ENCODE data around the gene GARIN5B. TPM values are rescaled to one million over a fixed set of nuclear protein-coding genes. Genes with fewer than 3 reads are reported as not detected.
"Not testable (repeated sequence)": the region's sequence is repeated elsewhere in the genome, so short reads cannot be mapped to it uniquely, and the experiment has no call there.

GARIN5B gene
- total RNA-seq (ENCODE audit: unreplicated experiment), result not detected
- long read RNA-seq, result 0 reads

- no peak within 1 kb of the TSS for H3K4me3 Mint-ChIP-seq (ENCODE audit: unreplicated experiment)
- H3K27me3 Mint-ChIP-seq (ENCODE audit: unreplicated experiment), result peaks cover 17% of the 10 kb centered on the region
- TF ChIP-seq CTCF (IDR thresholded peaks at IDR 0.05; ENCODE audit: unreplicated experiment), result no peak
- H3K4me1 Mint-ChIP-seq (ENCODE audit: unreplicated experiment), result no peaks in the 10 kb centered on the region
- H3K27ac Mint-ChIP-seq (ENCODE audit: unreplicated experiment), result peak within 1 kb of the TSS; percentile 36
- no peak for DNase-seq (ENCODE audit: low spot score)
- H3K36me3 Mint-ChIP-seq (ENCODE audit: low read depth, unreplicated experiment), result no peaks in the 10 kb centered on the region
- no peaks in the 10 kb centered on the region for H3K9me3 Mint-ChIP-seq (ENCODE audit: unreplicated experiment)
Observed at GRCh38 chr19:55362990-55363716, at the start of gene GARIN5B. Gene GARIN5B, minus strand, starts transcription at chr19:55363260. Its CDS starts 194 bp downstream, at chr19:55363066.

- TF ChIP-seq CTCF (IDR thresholded peaks at IDR 0.05; ENCODE audit: unreplicated experiment), result no peak
- peaks cover 21% of the 10 kb centered on the region for H3K36me3 Mint-ChIP-seq (ENCODE audit: low read depth, unreplicated experiment)
- H3K9me3 Mint-ChIP-seq (ENCODE audit: unreplicated experiment), result peaks cover 9% of the 10 kb centered on the region
- H3K27me3 Mint-ChIP-seq (ENCODE audit: unreplicated experiment), result peaks cover 11% of the 10 kb centered on the region
- no peak for DNase-seq (ENCODE audit: low spot score)
- peaks cover 14% of the 10 kb centered on the region for H3K4me1 Mint-ChIP-seq (ENCODE audit: unreplicated experiment)
- no peak overlapping the region for H3K27ac Mint-ChIP-seq (ENCODE audit: unreplicated experiment)
- no peak overlapping the region for H3K4me3 Mint-ChIP-seq (ENCODE audit: unreplicated experiment)
Observed at GRCh38 chr19:55410168-55410567, 47.1 kb upstream of the GARIN5B start.

- peaks cover 14% of the 10 kb centered on the region for H3K4me1 Mint-ChIP-seq (ENCODE audit: unreplicated experiment)
Observed at GRCh38 chr19:55409179-55409578, 46.1 kb upstream of the GARIN5B start.

GRCh38 chr19:55408533-55408872 lies 45.4 kb upstream of the GARIN5B start:
- peak overlapping the region; percentile 90 for H3K27ac Mint-ChIP-seq (ENCODE audit: unreplicated experiment)
- H3K27me3 Mint-ChIP-seq (ENCODE audit: unreplicated experiment), result peaks cover 11% of the 10 kb centered on the region
- H3K9me3 Mint-ChIP-seq (ENCODE audit: unreplicated experiment), result peaks cover 9% of the 10 kb centered on the region
- peak overlapping the region; percentile 93 for H3K4me3 Mint-ChIP-seq (ENCODE audit: unreplicated experiment)
- peaks cover 14% of the 10 kb centered on the region for H3K4me1 Mint-ChIP-seq (ENCODE audit: unreplicated experiment)
- H3K36me3 Mint-ChIP-seq (ENCODE audit: low read depth, unreplicated experiment), result peaks cover 21% of the 10 kb centered on the region
- DNase-seq (ENCODE audit: low spot score), result no peak
- no peak for TF ChIP-seq CTCF (IDR thresholded peaks at IDR 0.05; ENCODE audit: unreplicated experiment)

More at GRCh38 chr19:55409179-55409578, 46.1 kb upstream of the GARIN5B start:
- H3K27me3 Mint-ChIP-seq (ENCODE audit: unreplicated experiment), result peaks cover 11% of the 10 kb centered on the region
- DNase-seq (ENCODE audit: low spot score); H3K4me3 Mint-ChIP-seq (ENCODE audit: unreplicated experiment); H3K9me3 Mint-ChIP-seq (ENCODE audit: unreplicated experiment): not testable (repeated sequence)
- peaks cover 21% of the 10 kb centered on the region for H3K36me3 Mint-ChIP-seq (ENCODE audit: low read depth, unreplicated experiment)
- peak overlapping the region; percentile 31 for H3K27ac Mint-ChIP-seq (ENCODE audit: unreplicated experiment)

- H3K9me3 Mint-ChIP-seq (ENCODE audit: unreplicated experiment), result peaks cover 9% of the 10 kb centered on the region
- DNase-seq (ENCODE audit: low spot score), result peak; percentile 94
- no peak for TF ChIP-seq CTCF (IDR thresholded peaks at IDR 0.05; ENCODE audit: unreplicated experiment)
- peak overlapping the region; percentile 93 for H3K4me3 Mint-ChIP-seq (ENCODE audit: unreplicated experiment)
- H3K4me1 Mint-ChIP-seq (ENCODE audit: unreplicated experiment), result peaks cover 14% of the 10 kb centered on the region
- peaks cover 12% of the 10 kb centered on the region for H3K27me3 Mint-ChIP-seq (ENCODE audit: unreplicated experiment)
- H3K27ac Mint-ChIP-seq (ENCODE audit: unreplicated experiment), result peak overlapping the region; percentile 90
- H3K36me3 Mint-ChIP-seq (ENCODE audit: low read depth, unreplicated experiment), result peaks cover 25% of the 10 kb centered on the region
Observed at GRCh38 chr19:55407800-55408532, 44.9 kb upstream of the GARIN5B start.

- peak within 1 kb of the TSS; percentile 90 for H3K27ac Mint-ChIP-seq (ENCODE audit: unreplicated experiment)
- H3K4me3 Mint-ChIP-seq (ENCODE audit: unreplicated experiment), result peak within 1 kb of the TSS; percentile 93
- not testable (repeated sequence) for DNase-seq (ENCODE audit: low spot score); H3K9me3 Mint-ChIP-seq (ENCODE audit: unreplicated experiment)
- H3K27me3 Mint-ChIP-seq (ENCODE audit: unreplicated experiment), result peaks cover 13% of the 10 kb centered on the region
- peaks cover 14% of the 10 kb centered on the region for H3K4me1 Mint-ChIP-seq (ENCODE audit: unreplicated experiment)
- peaks cover 28% of the 10 kb centered on the region for H3K36me3 Mint-ChIP-seq (ENCODE audit: low read depth, unreplicated experiment)
Observed at GRCh38 chr19:55407550-55407799, 44.4 kb upstream of the GARIN5B start, which contains the start of gene UBE2S. Gene UBE2S, minus strand, starts transcription at chr19:55407788. Its CDS starts 199 bp downstream, at chr19:55407589.
